ENCODE results near the gene LRRC45. TPM values are rescaled to one million over a fixed set of nuclear protein-coding genes. Genes with fewer than 3 reads are reported as not detected.

The LRRC45 gene
- total and polyA plus RNA-seq, 9 of the 15 experiments (the other 6 are each of a cell fraction or from before 2014, with no cell fraction given): 3.5 to 21.5 (median 11.2) TPM; not detected in 2

DNA sequence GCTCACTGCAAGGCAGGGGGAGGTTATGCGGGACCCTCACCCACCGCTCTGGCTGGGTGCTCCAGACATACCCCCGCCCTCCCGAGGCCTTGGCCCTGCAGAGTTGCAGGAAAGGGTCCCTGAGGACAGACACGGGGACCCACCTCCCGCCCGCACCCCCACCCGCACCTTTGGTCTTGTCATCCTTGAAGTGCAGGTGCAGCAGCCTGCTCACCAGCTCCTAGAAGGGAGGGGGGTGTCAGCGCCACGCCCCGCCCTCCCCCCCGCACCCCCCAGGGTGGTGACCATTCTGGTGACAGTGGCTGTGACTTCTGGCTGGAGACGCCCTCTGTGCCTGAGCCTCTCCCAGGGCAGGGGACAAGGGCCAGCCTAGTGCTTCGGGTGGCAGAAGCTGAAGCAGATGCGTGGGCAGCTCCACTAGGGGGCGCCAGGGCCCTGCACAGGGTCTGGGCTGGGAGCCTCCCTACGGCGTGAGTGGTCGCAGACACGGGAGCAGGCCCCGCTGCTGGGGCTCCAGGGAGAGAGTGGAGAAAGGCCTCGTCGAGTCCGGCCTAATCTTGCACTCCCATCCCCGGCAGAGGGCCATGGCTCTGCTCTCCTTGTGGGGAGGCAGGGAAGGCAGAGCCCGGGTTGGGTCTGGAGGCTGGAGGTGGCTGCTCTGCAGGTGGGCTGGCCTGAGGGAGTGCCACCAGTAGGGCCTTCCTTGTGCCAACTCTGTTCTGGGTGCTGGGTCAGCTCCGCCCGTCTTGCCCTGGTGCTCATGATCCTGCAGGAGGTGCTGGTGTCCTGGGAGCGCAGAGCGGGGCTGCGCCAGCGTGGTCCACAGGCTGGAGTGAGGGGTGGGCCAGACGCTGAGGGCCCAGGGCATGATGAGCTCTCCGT, 3.2 kb upstream of the LRRC45 start (continued):
- TF ChIP-seq, protein P1, sequence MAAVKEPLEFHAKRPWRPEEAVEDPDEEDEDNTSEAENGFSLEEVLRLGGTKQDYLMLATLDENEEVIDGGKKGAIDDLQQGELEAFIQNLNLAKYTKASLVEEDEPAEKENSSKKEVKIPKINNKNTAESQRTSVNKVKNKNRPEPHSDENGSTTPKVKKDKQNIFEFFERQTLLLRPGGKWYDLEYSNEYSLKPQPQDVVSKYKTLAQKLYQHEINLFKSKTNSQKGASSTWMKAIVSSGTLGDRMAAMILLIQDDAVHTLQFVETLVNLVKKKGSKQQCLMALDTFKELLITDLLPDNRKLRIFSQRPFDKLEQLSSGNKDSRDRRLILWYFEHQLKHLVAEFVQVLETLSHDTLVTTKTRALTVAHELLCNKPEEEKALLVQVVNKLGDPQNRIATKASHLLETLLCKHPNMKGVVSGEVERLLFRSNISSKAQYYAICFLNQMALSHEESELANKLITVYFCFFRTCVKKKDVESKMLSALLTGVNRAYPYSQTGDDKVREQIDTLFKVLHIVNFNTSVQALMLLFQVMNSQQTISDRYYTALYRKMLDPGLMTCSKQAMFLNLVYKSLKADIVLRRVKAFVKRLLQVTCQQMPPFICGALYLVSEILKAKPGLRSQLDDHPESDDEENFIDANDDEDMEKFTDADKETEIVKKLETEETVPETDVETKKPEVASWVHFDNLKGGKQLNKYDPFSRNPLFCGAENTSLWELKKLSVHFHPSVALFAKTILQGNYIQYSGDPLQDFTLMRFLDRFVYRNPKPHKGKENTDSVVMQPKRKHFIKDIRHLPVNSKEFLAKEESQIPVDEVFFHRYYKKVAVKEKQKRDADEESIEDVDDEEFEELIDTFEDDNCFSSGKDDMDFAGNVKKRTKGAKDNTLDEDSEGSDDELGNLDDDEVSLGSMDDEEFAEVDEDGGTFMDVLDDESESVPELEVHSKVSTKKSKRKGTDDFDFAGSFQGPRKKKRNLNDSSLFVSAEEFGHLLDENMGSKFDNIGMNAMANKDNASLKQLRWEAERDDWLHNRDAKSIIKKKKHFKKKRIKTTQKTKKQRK (IDR thresholded peaks at IDR 0.05; ENCODE audit: borderline replicate concordance, low read depth, low read length): no peak
- no peak for TF ChIP-seq JUNB (CRISPR knock-in tag; conservative IDR thresholded peaks at IDR 0.05)
- TF ChIP-seq, protein P2, sequence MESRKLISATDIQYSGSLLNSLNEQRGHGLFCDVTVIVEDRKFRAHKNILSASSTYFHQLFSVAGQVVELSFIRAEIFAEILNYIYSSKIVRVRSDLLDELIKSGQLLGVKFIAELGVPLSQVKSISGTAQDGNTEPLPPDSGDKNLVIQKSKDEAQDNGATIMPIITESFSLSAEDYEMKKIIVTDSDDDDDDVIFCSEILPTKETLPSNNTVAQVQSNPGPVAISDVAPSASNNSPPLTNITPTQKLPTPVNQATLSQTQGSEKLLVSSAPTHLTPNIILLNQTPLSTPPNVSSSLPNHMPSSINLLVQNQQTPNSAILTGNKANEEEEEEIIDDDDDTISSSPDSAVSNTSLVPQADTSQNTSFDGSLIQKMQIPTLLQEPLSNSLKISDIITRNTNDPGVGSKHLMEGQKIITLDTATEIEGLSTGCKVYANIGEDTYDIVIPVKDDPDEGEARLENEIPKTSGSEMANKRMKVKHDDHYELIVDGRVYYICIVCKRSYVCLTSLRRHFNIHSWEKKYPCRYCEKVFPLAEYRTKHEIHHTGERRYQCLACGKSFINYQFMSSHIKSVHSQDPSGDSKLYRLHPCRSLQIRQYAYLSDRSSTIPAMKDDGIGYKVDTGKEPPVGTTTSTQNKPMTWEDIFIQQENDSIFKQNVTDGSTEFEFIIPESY (CRISPR knock-in tag; IDR thresholded peaks at IDR 0.05): peak; percentile 84
- peak; percentile 96 for TF ChIP-seq CTCFL (IDR thresholded peaks at IDR 0.05; ENCODE audit: borderline replicate concordance, insufficient read depth, low read depth, low read length, poor library complexity, severe bottlenecking)
- no peak for TF ChIP-seq ZNF431 (CRISPR knock-in tag; IDR thresholded peaks at IDR 0.05)
- peak; percentile 55; the same call in 1 of the 2 replicates for TF ChIP-seq ZFX (CRISPR knock-in tag; IDR thresholded peaks at IDR 0.05)
- 0 out of 2 replicates have a peak, but pooled peaks have one; percentile 19 for TF ChIP-seq TFAP4 (CRISPR knock-in tag; IDR thresholded peaks at IDR 0.05; ENCODE audit: borderline replicate concordance)
- TF ChIP-seq ZNF785 (CRISPR knock-in tag; IDR thresholded peaks at IDR 0.05): no peak
- no peak for TF ChIP-seq MAFF (IDR thresholded peaks at IDR 0.05; ENCODE audit: low read length)
- TF ChIP-seq CBX8 (IDR thresholded peaks at IDR 0.05; ENCODE audit: borderline replicate concordance, extremely low read depth, low read depth, low read length, poor library complexity, severe bottlenecking): no peak
- TF ChIP-seq, protein P3, sequence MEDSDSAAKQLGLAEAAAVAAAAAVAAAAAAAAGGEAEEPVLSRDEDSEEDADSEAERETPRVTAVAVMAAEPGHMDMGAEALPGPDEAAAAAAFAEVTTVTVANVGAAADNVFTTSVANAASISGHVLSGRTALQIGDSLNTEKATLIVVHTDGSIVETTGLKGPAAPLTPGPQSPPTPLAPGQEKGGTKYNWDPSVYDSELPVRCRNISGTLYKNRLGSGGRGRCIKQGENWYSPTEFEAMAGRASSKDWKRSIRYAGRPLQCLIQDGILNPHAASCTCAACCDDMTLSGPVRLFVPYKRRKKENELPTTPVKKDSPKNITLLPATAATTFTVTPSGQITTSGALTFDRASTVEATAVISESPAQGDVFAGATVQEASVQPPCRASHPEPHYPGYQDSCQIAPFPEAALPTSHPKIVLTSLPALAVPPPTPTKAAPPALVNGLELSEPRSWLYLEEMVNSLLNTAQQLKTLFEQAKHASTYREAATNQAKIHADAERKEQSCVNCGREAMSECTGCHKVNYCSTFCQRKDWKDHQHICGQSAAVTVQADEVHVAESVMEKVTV (CRISPR knock-in tag; IDR thresholded peaks at IDR 0.05): no peak
- no peak for TF ChIP-seq GTF2F1 (IDR thresholded peaks at IDR 0.05; ENCODE audit: low read depth, low read length)
- no peak for TF ChIP-seq ZNF449 (CRISPR knock-in tag; IDR thresholded peaks at IDR 0.05)
